CD4-positive, alpha-beta memory T cell (primary cell): ENCODE data around the gene BAG1. TPM values are rescaled to one million over a fixed set of nuclear protein-coding genes. Genes with fewer than 3 reads are reported as not detected.

Experiments
- CTCF ChIA-PET: fragments of 350-600 bp; sonication (Branson Sonifier 250); formaldehyde crosslinking; loops from one replicate; lab custom pipeline; 2021; ENCODE audit warnings: inconsistent platforms; ENCODE audit not compliant: partially characterized antibody; lab: Charles Lee
- POLR2A ChIA-PET: fragments of 350-600 bp; sonication (Branson Sonifier 250); formaldehyde crosslinking; loops from one replicate; lab custom pipeline; 2021; ENCODE audit not compliant: partially characterized antibody; lab: Charles Lee
- DNase-seq, 5 donors: peaks; one replicate each; pipeline versions ENCODE4 v3.0.0 to v3.0.0-alpha.2; 2020 to 2022; ENCODE audit warnings: mixed read lengths in 1 of 5
- H3K27ac ChIP-seq: one replicate; pipeline ENCODE4 v1.7.0; 2013; ENCODE audit warnings: low read depth, low read length
- H3K27me3 ChIP-seq: 2 replicates; pipeline ENCODE4 v1.7.0; 2013; ENCODE audit warnings: mild to moderate bottlenecking, low read length, moderate library complexity; ENCODE audit not compliant: insufficient read depth
- H3K36me3 ChIP-seq: 2 replicates; pipeline ENCODE4 v1.7.0; 2013; ENCODE audit warnings: mild to moderate bottlenecking, low read length, moderate library complexity; ENCODE audit not compliant: insufficient read depth
- H3K4me1 ChIP-seq: 2 replicates; pipeline ENCODE4 v1.7.0; 2013; ENCODE audit warnings: mild to moderate bottlenecking, low read length, moderate library complexity; ENCODE audit not compliant: insufficient read depth
- H3K4me3 ChIP-seq, 2 donors: one replicate each; pipeline ENCODE4 v1.7.0; 2013; ENCODE audit warnings: low read length in 2 of 2, mild to moderate bottlenecking in 1 of 2
- H3K9me3 ChIP-seq, 2 donors: one replicate each; pipeline ENCODE4 v1.7.0; 2013; ENCODE audit warnings: low read length in 2 of 2, control low read depth in 1 of 2; ENCODE audit not compliant: control insufficient read depth in 1 of 2
- H3K27ac Mint-ChIP-seq, 7 donors: one replicate each; pipeline ENCODE4 v1.8.0; 2020 to 2021; ENCODE audit warnings: mixed read lengths in 7 of 7, mild to moderate bottlenecking in 6 of 7, inconsistent platforms in 3 of 7, moderate library complexity in 3 of 7
- H3K27me3 Mint-ChIP-seq, 2 donors: one replicate each; pipeline ENCODE4 v1.8.0; 2020 to 2021; ENCODE audit warnings: mixed read lengths in 2 of 2
- H3K36me3 Mint-ChIP-seq, 2 donors: one replicate each; pipeline ENCODE4 v1.8.0; 2020 to 2021; ENCODE audit warnings: mixed read lengths in 2 of 2, inconsistent platforms in 1 of 2, mild to moderate bottlenecking in 1 of 2
- H3K4me1 Mint-ChIP-seq, 4 donors: one replicate each; pipeline ENCODE4 v1.8.0; 2020 to 2021; ENCODE audit warnings: mixed read lengths in 4 of 4, mild to moderate bottlenecking in 1 of 4
- H3K4me3 Mint-ChIP-seq, 8 donors: one replicate each; pipeline ENCODE4 v1.8.0; 2020 to 2021; ENCODE audit warnings: mixed read lengths in 8 of 8, mild to moderate bottlenecking in 7 of 8, moderate library complexity in 6 of 8, inconsistent platforms in 3 of 8
- H3K9me3 Mint-ChIP-seq, 8 donors: one replicate each; pipeline ENCODE4 v1.8.0; 2020 to 2021; ENCODE audit warnings: mixed read lengths in 8 of 8, mild to moderate bottlenecking in 5 of 8, inconsistent platforms in 3 of 8, moderate library complexity in 1 of 8
- intact Hi-C: fragments of 100-400 bp; cut with micrococcal nuclease; formaldehyde crosslinking; loops from one replicate; pipeline ENCODE4 v1.15.1; 2023
- polyA plus RNA-seq, 2 donors: library from polyadenylated mRNA; unstranded; fragments of 300-500 nt; fragmentation: Illumina TruSeq; gene quantifications; one replicate each; pipeline ENCODE4 v1.2.3, GENCODE V29; 2021
- total RNA-seq, 2 experiments: library from RNA; stranded (reverse); gene quantifications; one replicate each; pipeline ENCODE4 v1.2.3, GENCODE V29; 2021

BAG1 gene
- total and polyA plus RNA-seq, 4 experiments from 2014 or later = 53.5 to 84.9 (median 63.6) TPM

DNA sequence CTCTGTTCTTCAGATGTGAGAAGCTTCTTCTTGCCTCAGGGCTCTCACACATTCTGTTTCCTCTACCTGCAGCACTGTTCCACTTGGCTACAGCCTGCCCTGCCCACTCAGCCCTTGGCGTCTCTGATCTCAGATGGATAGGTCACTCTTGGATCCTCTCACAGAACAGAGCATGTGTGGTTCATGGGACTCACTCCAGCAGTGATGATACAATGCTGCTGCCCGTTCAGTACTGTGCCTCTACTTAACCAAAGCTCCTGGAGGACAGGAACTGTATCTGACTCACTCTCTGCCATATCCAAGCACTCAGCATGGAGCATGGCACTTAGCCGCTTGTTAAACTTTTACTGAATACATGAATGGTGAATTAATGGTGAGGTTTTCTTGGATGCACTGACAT lies 27.9 kb downstream of the BAG1 start:
- Mint-ChIP-seq H3K4me1 (peaks cover 0 to 4% (median 0%) of the 10 kb centered on the region in 4 donors), H3K9me3 (no peaks in the 10 kb centered on the region), H3K27me3 (peaks cover 3 to 4% of the 10 kb centered on the region in 2 donors), H3K27ac (no peak overlapping the region), H3K4me3 (no peak overlapping the region), H3K36me3 (no peaks in the 10 kb centered on the region)
- DNase-seq = no peak
- Histone ChIP-seq H3K27ac (no peak overlapping the region), H3K4me3 (no peak overlapping the region), H3K9me3 (no peaks in the 10 kb centered on the region), H3K4me1 (no peaks in the 10 kb centered on the region), H3K27me3 (no peaks in the 10 kb centered on the region), H3K36me3 (no peaks in the 10 kb centered on the region)
- CTCF ChIA-PET = interaction anchor here (0.5 kb wide), 1 partner anchor 17 kb away, joined by 3 read pairs; no protein-coding TSS in a partner anchor
- intact Hi-C loops = no loop called here
- POLR2A ChIA-PET = no interaction called here

DNA sequence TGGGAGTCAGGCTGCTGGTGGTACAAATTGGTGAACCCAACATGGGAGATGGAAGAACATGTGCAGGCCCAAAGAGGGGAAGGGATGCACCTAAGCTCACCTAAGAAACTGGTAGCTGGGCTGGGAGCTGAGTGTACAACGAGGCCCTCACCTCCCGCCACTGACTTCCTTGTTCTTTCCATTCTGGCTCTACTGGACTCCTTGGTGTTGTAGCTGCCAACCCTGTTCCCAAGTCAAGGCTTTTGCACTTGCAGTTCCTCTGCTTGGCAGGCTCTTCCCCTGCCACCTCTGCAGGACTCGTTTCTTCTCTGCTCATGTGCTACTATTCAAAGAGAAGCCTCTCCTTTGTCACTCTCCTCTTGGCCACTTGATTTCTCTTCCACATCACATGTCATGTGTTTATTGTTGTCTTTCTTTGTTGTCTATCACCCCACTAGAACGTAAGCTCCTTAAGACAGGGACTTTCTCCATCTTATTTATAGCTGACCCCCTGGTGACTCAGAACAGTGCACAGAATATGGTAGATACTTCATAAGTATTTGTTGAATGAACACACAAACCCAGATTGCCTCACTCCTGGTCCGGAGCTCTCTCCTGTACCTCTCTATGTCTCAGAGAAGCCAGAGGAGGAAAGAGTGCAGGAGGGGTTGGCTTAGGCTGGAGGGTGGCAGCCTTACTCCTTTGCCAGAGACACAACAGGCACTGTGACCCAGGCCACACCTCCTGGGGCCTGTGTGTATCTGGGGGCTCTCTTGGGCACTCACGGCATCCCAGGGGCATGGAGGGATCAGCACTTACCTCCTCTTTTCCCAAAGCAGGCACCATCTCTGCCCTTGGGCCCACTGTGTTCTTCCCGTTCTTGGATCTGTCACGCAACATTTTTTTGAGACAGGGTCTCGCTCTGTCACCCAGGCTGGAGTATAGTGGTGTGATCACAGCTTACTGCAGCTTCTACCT lies 29.7 kb downstream of the BAG1 start:
- H3K9me3 Mint-ChIP-seq = no peaks in the 10 kb centered on the region
- intact Hi-C loops = no loop called here
- CTCF ChIA-PET = interaction anchor here (1.1 to 1.3 kb wide), 2 partner anchors 9 to 159 kb away, joined by 3 to 7 read pairs; no protein-coding TSS in a partner anchor
- H3K36me3 Mint-ChIP-seq = no peaks in the 10 kb centered on the region
- no peaks in the 10 kb centered on the region for H3K36me3 ChIP-seq
- peaks cover 3% of the 10 kb centered on the region in 2 donors for H3K27me3 Mint-ChIP-seq
- no peaks in the 10 kb centered on the region for H3K27me3 ChIP-seq
- no peak for DNase-seq
- H3K4me3 Mint-ChIP-seq = no peak overlapping the region
- H3K4me3 ChIP-seq = no peak overlapping the region
- no peaks in the 10 kb centered on the region for H3K9me3 ChIP-seq
- H3K4me1 ChIP-seq = no peaks in the 10 kb centered on the region
- peaks cover 0 to 2% (median 0%) of the 10 kb centered on the region in 4 donors for H3K4me1 Mint-ChIP-seq
- H3K27ac Mint-ChIP-seq = no peak overlapping the region
- POLR2A ChIA-PET = no interaction called here
- no peak overlapping the region for H3K27ac ChIP-seq

DNA sequence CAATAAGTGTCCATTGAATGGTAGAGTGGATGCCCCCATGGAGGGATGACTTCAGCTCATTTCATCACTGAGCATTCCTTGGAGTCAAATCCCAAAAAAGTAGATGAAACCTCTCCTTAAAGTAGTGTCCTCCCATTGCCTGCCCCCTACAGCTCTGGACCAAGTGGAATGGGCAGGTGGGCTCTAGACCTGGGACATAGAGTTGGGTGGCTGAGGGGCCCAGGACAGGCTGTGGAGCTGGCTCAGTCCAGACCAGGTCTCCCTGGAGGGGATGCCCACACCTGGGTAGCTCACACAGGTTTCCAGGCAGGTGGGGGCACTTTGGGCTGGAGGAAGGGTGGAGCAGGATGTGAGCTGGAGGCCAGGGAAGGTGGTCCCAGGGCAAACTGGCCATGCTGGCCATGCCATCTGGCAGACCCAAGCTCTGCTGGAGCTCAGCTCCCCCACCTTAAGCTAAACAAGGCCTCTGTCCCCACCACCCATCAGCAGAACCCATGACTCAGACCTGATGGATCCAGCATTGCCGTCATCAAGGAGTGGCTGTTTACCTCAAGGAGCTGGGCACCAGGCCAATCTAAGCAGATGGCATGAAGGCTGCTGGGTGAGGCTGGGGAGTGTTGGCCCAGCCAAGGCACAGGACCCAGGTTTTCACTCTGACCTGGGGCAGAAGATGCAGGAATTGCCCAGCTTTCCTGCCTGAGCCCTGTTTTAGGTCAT lies 30.7 kb downstream of the BAG1 start:
- Mint-ChIP-seq H3K4me3 (no peak overlapping the region), H3K9me3 (no peaks in the 10 kb centered on the region), H3K36me3 (no peaks in the 10 kb centered on the region), H3K4me1 (no peaks in the 10 kb centered on the region), H3K27me3 (peaks cover 2 to 3% of the 10 kb centered on the region in 2 donors), H3K27ac (no peak overlapping the region)
- H3K36me3 ChIP-seq = no peaks in the 10 kb centered on the region
- no peaks in the 10 kb centered on the region for H3K27me3 ChIP-seq
- POLR2A ChIA-PET = interaction anchor here (1.3 kb wide), 1 partner anchor 209 kb away, joined by 3 read pairs; the partner anchor contains the start of gene DNAJA1
- H3K4me1 ChIP-seq = no peaks in the 10 kb centered on the region
- intact Hi-C loops = no loop called here
- no peak for DNase-seq
- no peaks in the 10 kb centered on the region for H3K9me3 ChIP-seq
- H3K27ac ChIP-seq = no peak overlapping the region
- CTCF ChIA-PET = interaction anchor here (1.1 to 1.3 kb wide), 2 partner anchors 8 to 158 kb away, joined by 3 to 7 read pairs; no protein-coding TSS in a partner anchor
- H3K4me3 ChIP-seq = no peak overlapping the region

DNA sequence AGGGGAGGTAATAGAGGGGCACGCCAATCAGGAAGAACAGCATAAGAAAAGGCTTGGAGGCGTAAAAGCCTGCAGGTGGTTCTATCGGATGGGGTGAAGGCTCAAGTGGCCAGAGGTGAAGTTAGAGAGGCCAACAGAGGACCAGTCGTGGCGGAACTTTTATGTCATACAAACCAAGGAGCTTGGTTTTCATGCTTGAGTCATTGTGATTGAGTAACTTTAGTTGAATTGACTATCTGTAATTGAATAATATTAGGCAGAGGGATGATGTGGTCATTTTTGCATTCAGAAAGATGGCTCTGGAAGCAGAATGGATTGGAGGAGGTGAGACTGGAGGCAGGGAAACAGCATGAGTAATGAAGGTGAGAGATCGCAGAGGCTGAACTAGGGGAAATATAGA lies 31.7 kb downstream of the BAG1 start:
- no peak for DNase-seq
- CTCF ChIA-PET = no interaction called here

DNA sequence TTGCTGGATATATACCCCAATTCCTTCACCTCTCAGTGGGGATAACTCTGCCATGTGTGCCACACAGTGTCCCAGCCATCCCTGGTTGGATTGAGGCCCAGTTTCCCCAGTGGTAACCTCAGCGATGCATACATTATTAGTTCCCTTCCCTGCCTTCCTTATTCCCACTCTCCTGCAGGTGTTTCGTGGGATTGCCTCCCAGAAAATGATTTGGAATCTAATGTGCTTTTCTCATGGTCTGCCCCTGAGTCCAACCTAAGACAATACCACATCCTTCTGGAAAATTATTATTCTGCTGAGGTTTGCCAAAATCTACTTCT lies 32.9 kb downstream of the BAG1 start:
- no peaks in the 10 kb centered on the region for H3K36me3 ChIP-seq
- ChIA-PET POLR2A (interaction anchor here (1.1 kb wide), 1 partner anchor 155 kb away, joined by 4 read pairs; the partner anchor contains the start of gene SMU1), CTCF (no interaction called here)
- H3K27me3 Mint-ChIP-seq = peaks cover 2 to 3% of the 10 kb centered on the region in 2 donors
- H3K27ac Mint-ChIP-seq = no peak overlapping the region
- H3K4me1 ChIP-seq = no peaks in the 10 kb centered on the region
- no peaks in the 10 kb centered on the region for H3K27me3 ChIP-seq
- no peak overlapping the region for H3K27ac ChIP-seq
- no peak overlapping the region for H3K4me3 Mint-ChIP-seq
- no peaks in the 10 kb centered on the region for H3K4me1 Mint-ChIP-seq
- H3K36me3 Mint-ChIP-seq = no peaks in the 10 kb centered on the region
- no peaks in the 10 kb centered on the region for H3K9me3 Mint-ChIP-seq
- intact Hi-C loops = no loop called here
- H3K9me3 ChIP-seq = no peaks in the 10 kb centered on the region
- no peak for DNase-seq
- H3K4me3 ChIP-seq = no peak overlapping the region

More for the DNA sequence above, 31.7 kb downstream of the BAG1 start:
- H3K9me3 ChIP-seq = no peaks in the 10 kb centered on the region
- intact Hi-C loops = no loop called here
- POLR2A ChIA-PET = interaction anchor here (1.3 kb wide), 1 partner anchor 208 kb away, joined by 3 read pairs; the partner anchor contains the start of gene DNAJA1
- Mint-ChIP-seq H3K27me3 (peaks cover 2 to 3% of the 10 kb centered on the region in 2 donors), H3K4me3 (no peak overlapping the region), H3K9me3 (no peaks in the 10 kb centered on the region), H3K36me3 (no peaks in the 10 kb centered on the region), H3K4me1 (no peaks in the 10 kb centered on the region), H3K27ac (no peak overlapping the region)
- no peaks in the 10 kb centered on the region for H3K36me3 ChIP-seq
- no peak overlapping the region for H3K27ac ChIP-seq
- H3K27me3 ChIP-seq = no peaks in the 10 kb centered on the region
- no peaks in the 10 kb centered on the region for H3K4me1 ChIP-seq
- H3K4me3 ChIP-seq = no peak overlapping the region

DNA sequence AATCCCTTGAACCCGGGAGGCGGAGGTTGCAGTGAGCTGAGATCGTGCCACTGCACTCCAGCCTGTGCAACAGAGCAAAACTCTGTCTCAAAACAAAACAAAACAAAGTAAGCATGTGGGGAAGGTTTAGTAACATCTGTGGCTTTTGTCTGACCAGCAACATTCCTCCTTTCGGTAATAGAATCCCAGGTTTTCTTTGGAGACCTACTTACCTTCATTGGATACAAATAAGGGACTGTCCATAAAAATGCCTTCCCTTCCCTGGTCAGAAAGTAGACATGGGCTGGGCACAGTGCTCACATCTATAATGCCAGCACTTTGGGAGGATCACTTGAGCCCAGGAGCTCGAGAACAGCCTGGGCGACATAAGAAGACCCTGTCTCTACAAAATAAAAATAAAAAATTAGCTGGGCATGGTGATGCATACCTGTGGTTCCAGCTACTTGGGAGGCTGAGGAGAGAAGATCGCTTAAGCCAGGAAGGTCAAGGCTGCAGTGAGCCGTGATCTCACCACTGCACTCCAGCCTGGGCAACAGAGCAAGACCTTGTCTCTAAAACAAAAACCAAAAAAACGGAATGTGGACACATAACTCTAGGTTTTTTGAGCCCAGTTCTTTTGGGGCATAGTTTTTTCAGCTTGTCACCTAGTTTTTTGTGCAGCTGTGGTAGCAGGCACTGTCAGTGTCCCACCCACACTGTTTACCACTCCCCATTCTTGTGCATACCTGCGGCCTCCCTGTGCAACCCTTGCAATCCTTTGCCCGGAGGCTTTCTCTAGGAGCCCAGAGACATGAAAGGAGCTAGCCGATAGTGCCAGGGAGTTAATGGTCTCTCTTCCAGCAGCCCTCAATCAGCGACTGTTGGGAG lies 33.5 kb downstream of the BAG1 start:
- Mint-ChIP-seq H3K27ac (no peak overlapping the region), H3K36me3 (no peaks in the 10 kb centered on the region)
- intact Hi-C loops = no loop called here

More for the DNA sequence above, 33.5 kb downstream of the BAG1 start:
- H3K36me3 ChIP-seq = no peaks in the 10 kb centered on the region
- no peak overlapping the region for H3K4me3 Mint-ChIP-seq
- no peaks in the 10 kb centered on the region for H3K9me3 Mint-ChIP-seq
- no peak overlapping the region for H3K27ac ChIP-seq
- no peak for DNase-seq
- ChIA-PET POLR2A (interaction anchor here (1.1 kb wide), 1 partner anchor 155 kb away, joined by 4 read pairs; the partner anchor contains the start of gene SMU1), CTCF (no interaction called here)
- H3K4me1 ChIP-seq = no peaks in the 10 kb centered on the region
- no peaks in the 10 kb centered on the region for H3K9me3 ChIP-seq
- H3K4me1 Mint-ChIP-seq = peaks cover 0 to under 1% (median 0%) of the 10 kb centered on the region in 4 donors
- no peak overlapping the region for H3K4me3 ChIP-seq
- peaks cover 2 to 3% of the 10 kb centered on the region in 2 donors for H3K27me3 Mint-ChIP-seq
- no peaks in the 10 kb centered on the region for H3K27me3 ChIP-seq
